ENCODE results near the gene GNG8. TPM values are rescaled to one million over a fixed set of nuclear protein-coding genes. Genes with fewer than 3 reads are reported as not detected.

The GNG8 gene
- total RNA-seq (not detected), polyA plus RNA-seq (ENCODE audit: insufficient read depth, low read depth, low replicate concordance) (not detected)
- long read RNA-seq, donor 1 = 0 reads
- long read RNA-seq, donor 2 = 0 reads

DNA sequence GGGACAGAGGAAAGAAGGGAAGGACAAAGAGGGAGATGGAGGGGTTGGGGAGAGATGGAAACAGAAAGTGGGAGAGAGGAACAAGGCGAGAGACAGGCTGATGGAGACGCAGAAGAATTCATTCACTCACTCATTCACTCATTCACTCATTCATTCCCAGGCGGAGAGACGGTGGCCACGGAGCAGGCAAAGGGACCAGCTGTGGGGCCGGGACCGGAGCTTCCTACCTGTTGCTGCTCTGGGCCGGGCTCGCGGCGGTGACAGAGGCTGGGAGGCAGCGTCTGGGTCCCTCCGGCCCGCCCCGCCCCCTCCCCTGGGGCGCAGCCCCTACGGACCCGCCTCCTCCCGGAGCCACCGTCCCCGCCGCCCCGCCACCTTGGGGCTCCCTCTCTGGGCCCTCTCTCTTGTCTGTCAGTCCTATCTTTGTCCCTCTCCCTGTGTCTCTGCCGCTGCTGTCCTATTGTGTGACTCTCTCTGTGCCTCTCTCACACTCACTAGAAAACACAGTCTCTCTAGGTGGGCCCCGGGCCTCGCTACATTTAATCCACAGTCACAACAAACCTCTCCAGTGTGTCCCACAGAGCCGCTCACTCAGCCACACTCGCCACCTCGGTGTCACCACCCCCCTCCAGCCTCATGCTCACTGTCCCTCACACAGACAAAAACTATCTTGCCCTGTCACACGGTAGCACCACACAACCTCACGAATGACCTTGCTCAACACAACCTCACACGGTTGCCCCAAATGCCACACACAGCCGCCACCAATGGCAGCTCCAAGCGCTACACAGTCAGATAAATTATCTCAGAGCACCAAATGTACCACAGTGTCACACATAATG is at the start of gene GNG8:
Gene GNG8, minus strand, starts transcription at position 283 of the 842 bp plus-strand sequence. CDS start 1,520 bp downstream, outside the sequence.
- Histone ChIP-seq H3K36me3 (ENCODE audit: low read depth, missing control alignments) (no peaks in the 10 kb centered on the region), H3K4me3 (no peak within 1 kb of the TSS), H3K9me3 (no peaks in the 10 kb centered on the region), H3K27ac (no peak within 1 kb of the TSS), H3K27me3 (no peaks in the 10 kb centered on the region), H3K4me1 (peaks cover 10% of the 10 kb centered on the region)
- TF ChIP-seq, protein P1, sequence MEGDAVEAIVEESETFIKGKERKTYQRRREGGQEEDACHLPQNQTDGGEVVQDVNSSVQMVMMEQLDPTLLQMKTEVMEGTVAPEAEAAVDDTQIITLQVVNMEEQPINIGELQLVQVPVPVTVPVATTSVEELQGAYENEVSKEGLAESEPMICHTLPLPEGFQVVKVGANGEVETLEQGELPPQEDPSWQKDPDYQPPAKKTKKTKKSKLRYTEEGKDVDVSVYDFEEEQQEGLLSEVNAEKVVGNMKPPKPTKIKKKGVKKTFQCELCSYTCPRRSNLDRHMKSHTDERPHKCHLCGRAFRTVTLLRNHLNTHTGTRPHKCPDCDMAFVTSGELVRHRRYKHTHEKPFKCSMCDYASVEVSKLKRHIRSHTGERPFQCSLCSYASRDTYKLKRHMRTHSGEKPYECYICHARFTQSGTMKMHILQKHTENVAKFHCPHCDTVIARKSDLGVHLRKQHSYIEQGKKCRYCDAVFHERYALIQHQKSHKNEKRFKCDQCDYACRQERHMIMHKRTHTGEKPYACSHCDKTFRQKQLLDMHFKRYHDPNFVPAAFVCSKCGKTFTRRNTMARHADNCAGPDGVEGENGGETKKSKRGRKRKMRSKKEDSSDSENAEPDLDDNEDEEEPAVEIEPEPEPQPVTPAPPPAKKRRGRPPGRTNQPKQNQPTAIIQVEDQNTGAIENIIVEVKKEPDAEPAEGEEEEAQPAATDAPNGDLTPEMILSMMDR (IDR thresholded peaks at IDR 0.05) = no peak
- TF ChIP-seq POLR2A (IDR thresholded peaks at IDR 0.05) = no peak
- 31 to 43% methylated on average over 21 to 33 of the region's 34 CpGs for WGBS, 2 donors
- no peak for DNase-seq
- intact Hi-C loops (cut with DNase I; ENCODE audit: low total_unique reads) = no loop called here

DNA sequence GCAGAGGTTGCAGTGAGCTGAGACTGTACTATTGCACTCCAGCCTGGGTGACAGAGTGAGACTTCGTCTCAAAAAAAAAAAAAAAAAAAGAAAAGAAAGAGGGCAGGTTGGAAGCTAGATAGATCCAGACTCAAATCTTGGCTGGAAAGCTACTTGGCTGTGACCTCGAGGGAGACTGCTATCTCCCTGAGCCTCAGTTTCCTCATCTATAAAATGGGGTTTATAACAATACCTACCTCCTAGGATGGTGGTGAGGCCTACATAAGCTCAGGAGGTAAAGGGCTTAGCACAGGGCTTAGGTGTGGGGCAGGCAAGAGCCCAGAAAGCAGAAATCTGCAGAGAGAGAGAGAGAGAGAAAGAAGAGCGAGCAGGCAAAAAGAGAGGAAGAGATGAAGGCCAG is 49.2 kb upstream of the GNG8 start:
- H3K27ac ChIP-seq = no peak overlapping the region
- no peaks in the 10 kb centered on the region for H3K4me1 ChIP-seq
- no peak for TF ChIP-seq POLR2A (IDR thresholded peaks at IDR 0.05)
- TF ChIP-seq, protein P1 (IDR thresholded peaks at IDR 0.05) = no peak
- 76 to 93% methylated on average over 3 of the region's 3 CpGs for WGBS, 2 donors
- no peaks in the 10 kb centered on the region for H3K36me3 ChIP-seq (ENCODE audit: low read depth, missing control alignments)
- intact Hi-C loops (cut with DNase I; ENCODE audit: low total_unique reads) = no loop called here
- H3K4me3 ChIP-seq = no peak overlapping the region
- no peak for DNase-seq
- H3K27me3 ChIP-seq = no peaks in the 10 kb centered on the region
- H3K9me3 ChIP-seq = no peaks in the 10 kb centered on the region

DNA sequence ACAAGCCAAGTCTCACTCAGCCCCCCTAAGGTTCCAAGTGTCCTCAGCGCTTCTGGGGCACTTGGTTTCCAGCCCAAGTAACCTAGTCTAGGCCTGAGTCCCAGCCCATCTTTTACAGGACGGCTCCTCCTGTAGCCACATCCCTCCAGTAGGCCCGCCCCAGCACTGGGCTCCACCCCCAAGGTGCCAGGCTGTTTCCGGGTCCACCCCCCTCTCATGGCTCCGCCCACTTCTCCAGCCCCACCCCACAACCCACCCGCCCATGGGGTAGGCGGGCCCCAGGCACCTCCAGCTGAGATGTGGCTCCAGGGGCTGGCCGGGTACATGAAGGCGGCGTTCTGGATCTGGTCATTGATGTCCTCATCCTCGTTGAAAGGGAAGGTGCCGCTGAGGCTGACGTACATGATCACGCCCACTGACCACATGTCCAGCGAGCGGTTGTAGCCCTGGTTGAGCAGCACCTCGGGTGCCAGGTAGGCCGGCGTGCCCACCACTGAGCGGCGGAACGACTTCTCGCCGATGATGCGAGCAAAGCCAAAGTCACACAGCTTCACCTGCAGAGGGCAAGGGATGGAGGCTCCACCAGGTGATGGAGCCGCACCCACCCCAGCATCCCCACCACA is 42.2 kb upstream of the GNG8 start:
- no peaks in the 10 kb centered on the region for H3K9me3 ChIP-seq
- H3K4me1 ChIP-seq = no peaks in the 10 kb centered on the region
- H3K4me3 ChIP-seq = no peak overlapping the region
- 88 to 92% methylated on average over 4 to 26 of the region's 26 CpGs for WGBS, 2 donors
- no peak overlapping the region for H3K27ac ChIP-seq
- no peaks in the 10 kb centered on the region for H3K27me3 ChIP-seq
- no peaks in the 10 kb centered on the region for H3K36me3 ChIP-seq (ENCODE audit: low read depth, missing control alignments)
- TF ChIP-seq POLR2A (IDR thresholded peaks at IDR 0.05) = no peak
- TF ChIP-seq, protein P1 (IDR thresholded peaks at IDR 0.05) = no peak
- intact Hi-C loops (cut with DNase I; ENCODE audit: low total_unique reads) = no loop called here
- DNase-seq = no peak

DNA sequence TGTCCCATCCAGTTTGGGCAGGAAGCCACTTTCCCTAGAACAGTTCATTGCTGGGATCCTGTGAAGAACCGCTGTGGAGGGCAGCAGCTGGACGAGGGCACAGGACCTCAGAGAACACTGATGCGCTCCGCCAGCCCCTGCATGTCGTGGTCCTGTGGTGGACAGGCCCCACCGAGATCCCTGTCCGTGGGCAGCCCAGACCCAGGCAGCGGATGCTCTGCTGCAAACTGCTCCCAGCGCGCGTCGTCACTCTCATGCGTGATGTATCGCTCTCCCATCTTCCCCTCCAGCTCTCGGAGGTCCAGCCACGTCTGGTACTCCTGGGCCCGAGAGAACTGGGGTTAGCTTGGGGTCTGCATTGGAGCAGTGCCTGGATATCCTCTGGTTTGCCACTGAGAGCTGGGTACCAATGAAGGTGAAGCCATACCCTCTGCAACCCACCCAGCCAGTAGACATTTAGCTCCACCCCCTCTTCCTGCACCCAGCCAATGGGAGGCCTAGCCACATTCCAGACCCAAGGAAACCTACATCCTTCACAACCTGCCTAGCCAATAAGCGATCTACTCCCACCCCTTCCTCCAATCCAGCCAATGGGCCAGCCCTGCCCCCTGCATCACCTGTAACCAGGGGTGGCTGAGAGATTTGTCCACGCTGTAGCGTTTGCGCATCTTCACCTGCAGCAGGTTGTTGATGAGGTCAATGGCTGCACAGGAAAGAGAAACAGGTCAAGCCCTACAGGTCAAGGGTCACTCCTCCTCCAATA is 38.6 kb upstream of the GNG8 start:
- no peaks in the 10 kb centered on the region for H3K4me1 ChIP-seq
- peak; percentile 71 for DNase-seq
- TF ChIP-seq, protein P1 (IDR thresholded peaks at IDR 0.05) = no peak
- TF ChIP-seq POLR2A (IDR thresholded peaks at IDR 0.05) = no peak
- H3K9me3 ChIP-seq = no peaks in the 10 kb centered on the region
- no peaks in the 10 kb centered on the region for H3K27me3 ChIP-seq
- H3K4me3 ChIP-seq = no peak overlapping the region
- peak overlapping the region in 1 of 2 donors; percentile 24 for H3K27ac ChIP-seq
- H3K36me3 ChIP-seq (ENCODE audit: low read depth, missing control alignments) = no peaks in the 10 kb centered on the region
- intact Hi-C loops (cut with DNase I; ENCODE audit: low total_unique reads) = no loop called here
- 56 to 61% methylated on average over 18 to 21 of the region's 21 CpGs for WGBS, 2 donors

Data from testis (tissue), 5 donors.